NCI-H748 (cell line): ENCODE data around the gene ZSWIM6.

Experiments
- DNase-seq: peaks from one replicate; lab custom pipeline; 2025; ENCODE audit not compliant: unreplicated experiment; lab: John Stamatoyannopoulos, UW

ZSWIM6 gene

GRCh38 chr5:61331407-61332357, at the start of gene ZSWIM6:
TSS of gene ZSWIM6 (plus strand) at chr5:61332258. CDS start at chr5:61332273, 15 bp downstream.
- DNase-seq = peak; percentile 99

GRCh38 chr5:61283471-61283870, 48.6 kb upstream of the ZSWIM6 start:
- DNase-seq = no peak

GRCh38 chr5:61285531-61285930, 46.5 kb upstream of the ZSWIM6 start:
- no peak for DNase-seq

GRCh38 chr5:61286446-61287132, 45.5 kb upstream of the ZSWIM6 start:
- DNase-seq = peak; percentile 15

- no peak for DNase-seq
These were observed 44.6 kb upstream of the ZSWIM6 start for GRCh38 chr5:61287474-61287873.

- DNase-seq = peak; percentile 28
These were observed 42.8 kb upstream of the ZSWIM6 start for GRCh38 chr5:61289241-61289640.

GRCh38 chr5:61289669-61290306, 42.3 kb upstream of the ZSWIM6 start:
- DNase-seq = no peak

GRCh38 chr5:61290791-61291210, 41.3 kb upstream of the ZSWIM6 start:
- DNase-seq = peak; percentile 76

GRCh38 chr5:61292062-61292657, 39.9 kb upstream of the ZSWIM6 start:
- no peak for DNase-seq

GRCh38 chr5:61293071-61293470, 39.0 kb upstream of the ZSWIM6 start:
- no peak for DNase-seq

- no peak for DNase-seq
These were observed 38.2 kb upstream of the ZSWIM6 start for GRCh38 chr5:61293873-61294272.

- no peak for DNase-seq
These were observed 36.7 kb upstream of the ZSWIM6 start for GRCh38 chr5:61295365-61295764.

GRCh38 chr5:61298066-61298465, 34.0 kb upstream of the ZSWIM6 start:
- DNase-seq = no peak

- no peak for DNase-seq
These were observed 33.5 kb upstream of the ZSWIM6 start for GRCh38 chr5:61298580-61298979.

- DNase-seq = no peak
These were observed 32.8 kb upstream of the ZSWIM6 start for GRCh38 chr5:61299261-61299681.

GRCh38 chr5:61301341-61302199, 30.5 kb upstream of the ZSWIM6 start:
- no peak for DNase-seq

GRCh38 chr5:61302200-61302563, 29.9 kb upstream of the ZSWIM6 start:
- no peak for DNase-seq

GRCh38 chr5:61303346-61303745, 28.7 kb upstream of the ZSWIM6 start:
- no peak for DNase-seq

- DNase-seq = peak; percentile 77
These were observed 27.3 kb upstream of the ZSWIM6 start for GRCh38 chr5:61304590-61305381.
